HCT116 (cell line): Measurements from ENCODE around the gene ACACB. TPM values are rescaled to one million over a fixed set of nuclear protein-coding genes. Genes with fewer than 3 reads are reported as not detected.

Experiments used
- ATAC-seq: fragments of 200-7000 bp; cut with Tn5 transposase; 2 replicates; pipeline ENCODE4 v1.9.1; 2020; ENCODE audit warnings: mild to moderate bottlenecking, moderate library complexity
- BruUV-seq: library from RNA; stranded (reverse); fragments of 400-500 nt; replicated peaks from 2 replicates; lab custom pipeline; 2021; lab: Mats Ljungman, UMichigan
- CTCF ChIA-PET: fragments of 300-600 bp; sonication (Branson Sonifier 250); formaldehyde crosslinking; loops from one replicate; lab custom pipeline; 2021; ENCODE audit warnings: antibody characterized with exemption; lab: Charles Lee
- POLR2A ChIA-PET: fragments of 300-600, 350-600 bp; sonication (Branson Sonifier 250); formaldehyde crosslinking; loops from one replicate; lab custom pipeline; 2021; ENCODE audit warnings: antibody characterized with exemption; lab: Charles Lee
- RAD21 ChIA-PET, 2 experiments: fragments of 300-600 bp; sonication (Branson Sonifier 250); formaldehyde crosslinking; loops; one replicate each; lab custom pipeline; 2023; ENCODE audit warnings: low total read pairs in 2 of 2; ENCODE audit not compliant: uncharacterized antibody in 2 of 2, unreplicated experiment in 2 of 2, low non-redundant PET in 1 of 2; lab: Charles Lee
- DNase-seq: peaks from one replicate; pipeline ENCODE4 v3.0.0-alpha.2; 2010; ENCODE audit warnings: low read depth, low spot score
- H2AFZ ChIP-seq: fragments of 200-600 bp; shearing (Covaris generic), sonication (generic); 2 replicates; pipeline ENCODE4 v1.6.1; 2017; ENCODE audit warnings: low read depth, mixed run types, mixed read lengths, antibody characterized with exemption, low read length; ENCODE audit not compliant: poor library complexity, severe bottlenecking
- H3K27ac ChIP-seq: 2 replicates; pipeline ENCODE4 v1.5.1; 2012; ENCODE audit warnings: low read depth, low read length
- H3K27me3 ChIP-seq: fragments of 200-600 bp; sonication (generic); 2 replicates; pipeline ENCODE4 v1.6.1; 2016; ENCODE audit warnings: mixed run types, low read length, mixed read lengths; ENCODE audit not compliant: insufficient read depth
- H3K36me3 ChIP-seq, 2 experiments: fragments of 200-500 bp in 1 of 2; fragments of 200-600 bp in 1 of 2; sonication (Bioruptor generic) in 1 of 2; sonication (generic) in 1 of 2; 2 replicates each; pipeline versions ENCODE4 v1.5.1 to v1.6.1; 2014 to 2016; ENCODE audit warnings: low read length in 2 of 2, inconsistent platforms in 1 of 2, mixed read lengths in 1 of 2, mixed run types in 1 of 2; ENCODE audit not compliant: insufficient read depth in 2 of 2, control insufficient read depth in 1 of 2
- H3K4me1 ChIP-seq, 2 experiments: fragments of 200-600 bp in 1 of 2; sonication (generic) in 1 of 2; 2 replicates each; pipeline versions ENCODE4 v1.5.1 to v1.6.1; 2012 to 2017; ENCODE audit warnings: low read length in 2 of 2, inconsistent platforms in 1 of 2, mild to moderate bottlenecking in 1 of 2, mixed read lengths in 1 of 2, mixed run types in 1 of 2, moderate library complexity in 1 of 2; ENCODE audit not compliant: insufficient read depth in 2 of 2, control insufficient read depth in 1 of 2
- H3K4me2 ChIP-seq: fragments of 200-600 bp; sonication (generic); 2 replicates; pipeline ENCODE4 v1.6.1; 2017; ENCODE audit warnings: mixed run types, low read length, mixed read lengths
- H3K4me3 ChIP-seq, 2 experiments: fragments of 200-600 bp in 1 of 2; sonication (generic) in 1 of 2; replicated peaks in 1 of 2; 2 replicates each; pipeline ENCODE4 v1.5.1; 2011 to 2016; ENCODE audit warnings: low read length in 2 of 2, control low read depth in 1 of 2, low read depth in 1 of 2, mild to moderate bottlenecking in 1 of 2, mixed read lengths in 1 of 2, mixed run types in 1 of 2
- H3K79me2 ChIP-seq: fragments of 200-600 bp; sonication (generic); 2 replicates; pipeline ENCODE4 v1.6.1; 2017; ENCODE audit warnings: mild to moderate bottlenecking, mixed run types, low read length, moderate library complexity, mixed read lengths; ENCODE audit not compliant: insufficient read depth
- H3K9ac ChIP-seq: fragments of 200-600 bp; sonication (generic); 2 replicates; pipeline ENCODE4 v1.6.1; 2016; ENCODE audit warnings: low read length, mixed read lengths
- H3K9me2 ChIP-seq: fragments of 200-600 bp; sonication (generic), shearing (Covaris generic); 2 replicates; pipeline ENCODE4 v1.6.1; 2017; ENCODE audit warnings: mixed run types, mild to moderate bottlenecking, moderate library complexity; ENCODE audit not compliant: insufficient read depth
- H3K9me3 ChIP-seq, 2 experiments: fragments of 200-500 bp in 1 of 2; fragments of 200-600 bp in 1 of 2; sonication (Bioruptor generic) in 1 of 2; sonication (generic) in 1 of 2; 2 replicates each; pipeline ENCODE4 v1.6.1; 2014 to 2017; ENCODE audit warnings: low read length in 2 of 2, mixed read lengths in 2 of 2, inconsistent platforms in 1 of 2, low read depth in 1 of 2, mild to moderate bottlenecking in 1 of 2, mixed run types in 1 of 2, moderate library complexity in 1 of 2; ENCODE audit not compliant: control insufficient read depth in 1 of 2, insufficient read depth in 1 of 2
- H4K20me1 ChIP-seq: fragments of 200-600 bp; sonication (generic), shearing (Covaris generic); 2 replicates; pipeline ENCODE4 v1.6.1; 2017; ENCODE audit warnings: mixed run types, mild to moderate bottlenecking, moderate library complexity; ENCODE audit not compliant: insufficient read depth
- ATF3 ChIP-seq: IDR thresholded peaks from 2 replicates; pipeline ENCODE4 v1.6.1; 2012
- CEBPB ChIP-seq: IDR thresholded peaks from 2 replicates; pipeline ENCODE4 v1.6.1; 2012; ENCODE audit warnings: low read depth
- EGR1 ChIP-seq: IDR thresholded peaks from 2 replicates; pipeline ENCODE4 v1.6.1; 2012; ENCODE audit warnings: low read depth
- JUND ChIP-seq: IDR thresholded peaks from 2 replicates; pipeline ENCODE4 v1.6.1; 2012
- SP1 ChIP-seq: IDR thresholded peaks from 2 replicates; pipeline ENCODE4 v1.6.1; 2012; ENCODE audit warnings: low read depth
- TCF7L2 ChIP-seq: IDR thresholded peaks from 2 replicates; pipeline ENCODE4 v1.7.0; 2011; ENCODE audit warnings: borderline replicate concordance, inconsistent platforms; ENCODE audit not compliant: insufficient read depth, insufficient read length; ENCODE audit errors: extremely low read depth
- ZFX ChIP-seq: fragments of 450-650 bp; IDR thresholded peaks from 2 replicates; pipeline ENCODE4 v1.6.1; 2017
- ZNF274 ChIP-seq: fragments of 200-500 bp; sonication (Bioruptor generic); IDR thresholded peaks from 2 replicates; pipeline ENCODE4 v1.6.1; 2014; ENCODE audit warnings: mild to moderate bottlenecking, low read depth, low read length, inconsistent platforms
- intact Hi-C: fragments of 100-400 bp; cut with micrococcal nuclease; formaldehyde crosslinking; loops from 2 replicates; pipeline ENCODE4 v1.10.0; 2022
- total RNA-seq: library from RNA; stranded (reverse); gene quantifications from one replicate; pipeline ENCODE4 v1.2.1, GENCODE V29; 2021; ENCODE audit not compliant: unreplicated experiment
- TF ChIP-seq, protein P1 (sequence below): IDR thresholded peaks from 2 replicates; pipeline ENCODE4 v1.6.1; 2012; ENCODE audit warnings: low read depth

ACACB gene
- total RNA-seq, 1 experiment from 2014 or later = 11.1 TPM

DNA sequence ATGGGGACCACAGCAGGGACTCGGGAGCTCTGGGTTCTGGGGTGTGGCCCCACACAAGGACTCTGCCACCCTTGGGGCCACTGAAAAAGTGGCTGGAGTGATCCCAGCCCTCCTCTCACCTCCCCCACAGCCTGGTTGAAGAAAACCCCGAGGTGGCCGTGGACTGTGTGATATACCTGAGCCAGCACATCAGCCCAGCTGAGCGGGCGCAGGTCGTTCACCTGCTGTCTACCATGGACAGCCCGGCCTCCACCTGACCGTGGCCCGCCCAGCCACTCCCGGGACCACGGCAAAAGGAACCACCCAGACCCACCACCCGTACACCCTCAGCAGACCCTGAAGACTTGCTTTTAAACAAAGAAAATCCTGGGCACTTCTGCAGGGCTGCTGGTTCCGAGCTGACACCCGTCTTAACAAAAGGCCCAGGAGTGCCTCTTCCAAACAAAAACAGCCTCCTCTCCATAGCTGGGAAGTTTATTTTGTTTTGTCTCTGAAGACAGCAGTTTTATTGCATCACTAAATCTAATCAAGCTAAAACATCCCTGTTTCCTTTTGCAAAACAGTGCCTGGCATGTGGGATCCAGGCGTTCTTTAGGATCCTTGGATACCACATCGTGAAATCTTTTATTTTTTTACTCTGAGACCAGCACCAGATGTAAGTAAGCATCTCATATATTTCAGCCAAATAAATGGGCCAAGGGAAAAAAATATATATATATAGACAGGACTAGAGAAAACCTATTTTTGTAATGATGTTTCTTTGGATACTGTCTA is 149.9 kb downstream of the ACACB start:
- H3K9me3 ChIP-seq = no peaks in the 10 kb centered on the region
- H3K4me3 ChIP-seq = no peak overlapping the region
- DNase-seq (no peak), ATAC-seq (no peak)
- H3K4me2 ChIP-seq = no peak overlapping the region
- no peaks in the 10 kb centered on the region for H3K27me3 ChIP-seq
- H2AFZ ChIP-seq = no peak overlapping the region
- BruUV-seq = no TSS peak
- H3K27ac ChIP-seq = no peak overlapping the region
- H3K36me3 ChIP-seq = no peaks in the 10 kb centered on the region
- no peak for TF ChIP-seq TCF7L2
- no peak for TF ChIP-seq SP1
- no peak for TF ChIP-seq EGR1
- no peak for TF ChIP-seq ATF3
- no peak for TF ChIP-seq ZNF274
- TF ChIP-seq, protein P1, sequence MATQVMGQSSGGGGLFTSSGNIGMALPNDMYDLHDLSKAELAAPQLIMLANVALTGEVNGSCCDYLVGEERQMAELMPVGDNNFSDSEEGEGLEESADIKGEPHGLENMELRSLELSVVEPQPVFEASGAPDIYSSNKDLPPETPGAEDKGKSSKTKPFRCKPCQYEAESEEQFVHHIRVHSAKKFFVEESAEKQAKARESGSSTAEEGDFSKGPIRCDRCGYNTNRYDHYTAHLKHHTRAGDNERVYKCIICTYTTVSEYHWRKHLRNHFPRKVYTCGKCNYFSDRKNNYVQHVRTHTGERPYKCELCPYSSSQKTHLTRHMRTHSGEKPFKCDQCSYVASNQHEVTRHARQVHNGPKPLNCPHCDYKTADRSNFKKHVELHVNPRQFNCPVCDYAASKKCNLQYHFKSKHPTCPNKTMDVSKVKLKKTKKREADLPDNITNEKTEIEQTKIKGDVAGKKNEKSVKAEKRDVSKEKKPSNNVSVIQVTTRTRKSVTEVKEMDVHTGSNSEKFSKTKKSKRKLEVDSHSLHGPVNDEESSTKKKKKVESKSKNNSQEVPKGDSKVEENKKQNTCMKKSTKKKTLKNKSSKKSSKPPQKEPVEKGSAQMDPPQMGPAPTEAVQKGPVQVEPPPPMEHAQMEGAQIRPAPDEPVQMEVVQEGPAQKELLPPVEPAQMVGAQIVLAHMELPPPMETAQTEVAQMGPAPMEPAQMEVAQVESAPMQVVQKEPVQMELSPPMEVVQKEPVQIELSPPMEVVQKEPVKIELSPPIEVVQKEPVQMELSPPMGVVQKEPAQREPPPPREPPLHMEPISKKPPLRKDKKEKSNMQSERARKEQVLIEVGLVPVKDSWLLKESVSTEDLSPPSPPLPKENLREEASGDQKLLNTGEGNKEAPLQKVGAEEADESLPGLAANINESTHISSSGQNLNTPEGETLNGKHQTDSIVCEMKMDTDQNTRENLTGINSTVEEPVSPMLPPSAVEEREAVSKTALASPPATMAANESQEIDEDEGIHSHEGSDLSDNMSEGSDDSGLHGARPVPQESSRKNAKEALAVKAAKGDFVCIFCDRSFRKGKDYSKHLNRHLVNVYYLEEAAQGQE = no peak
- no peak for TF ChIP-seq CEBPB
- TF ChIP-seq JUND = no peak
- no peak for TF ChIP-seq ZFX
- H3K79me2 ChIP-seq = no peaks in the 10 kb centered on the region
- no peaks in the 10 kb centered on the region for H4K20me1 ChIP-seq
- H3K9me2 ChIP-seq = no peaks in the 10 kb centered on the region
- intact Hi-C loops = no loop called here
- H3K4me1 ChIP-seq = peaks cover 0 to 13% of the 10 kb centered on the region in 2 experiments; a peak in 2 of 4 replicates
- RAD21 ChIA-PET = no interaction called here
- H3K9ac ChIP-seq = no peak overlapping the region
- CTCF ChIA-PET = interaction anchor here (2.7 kb wide), 1 partner anchor 119 kb away, joined by 11 read pairs; no protein-coding TSS in a partner anchor
- POLR2A ChIA-PET = no interaction called here
